WTC11 (cell line): ENCODE data around the gene MMP11. TPM values are rescaled to one million over a fixed set of nuclear protein-coding genes. Genes with fewer than 3 reads are reported as not detected.

Experiments
- ATAC-seq: fragments of 200-7000 bp; cut with Tn5 transposase; 2 replicates; pipeline ENCODE4 v1.10.0; 2021; ENCODE audit warnings: mild to moderate bottlenecking, moderate library complexity
- CTCF ChIA-PET: fragments of 300-600 bp; sonication (Branson Sonifier 250); formaldehyde crosslinking; loops from one replicate; lab custom pipeline; 2021; ENCODE audit warnings: antibody characterized with exemption; lab: Charles Lee
- POLR2A ChIA-PET: fragments of 350-600 bp; sonication (Branson Sonifier 250); formaldehyde crosslinking; loops from one replicate; lab custom pipeline; 2021; ENCODE audit warnings: antibody characterized with exemption; lab: Charles Lee
- DNase-seq: peaks from one replicate; pipeline ENCODE4 v3.0.0; 2021; ENCODE audit warnings: low spot score
- H3K27ac Mint-ChIP-seq: 2 replicates; pipeline ENCODE4 v1.8.0; 2021; ENCODE audit warnings: mixed read lengths
- H3K27me3 Mint-ChIP-seq: 2 replicates; pipeline ENCODE4 v1.8.0; 2021; ENCODE audit warnings: low read depth, mild to moderate bottlenecking, moderate library complexity, mixed read lengths
- H3K36me3 Mint-ChIP-seq: 2 replicates; pipeline ENCODE4 v1.8.0; 2021; ENCODE audit warnings: mixed read lengths
- H3K4me1 Mint-ChIP-seq: 2 replicates; pipeline ENCODE4 v1.8.0; 2022; ENCODE audit warnings: mixed read lengths
- H3K4me3 Mint-ChIP-seq: 2 replicates; pipeline ENCODE4 v1.8.0; 2021; ENCODE audit warnings: mild to moderate bottlenecking, moderate library complexity, mixed read lengths
- H3K9me3 Mint-ChIP-seq: 2 replicates; pipeline ENCODE4 v1.8.0; 2021; ENCODE audit warnings: mixed read lengths
- AFF4 ChIP-seq: sonication (generic); formaldehyde crosslinking; IDR thresholded peaks from 2 replicates; pipeline ENCODE4 v1.8.1; 2023; ENCODE audit warnings: mild to moderate bottlenecking, missing genetic modification reagents, borderline replicate concordance
- ATF1 ChIP-seq: sonication (generic); formaldehyde crosslinking; IDR thresholded peaks from 2 replicates; pipeline ENCODE4 v1.8.1; 2023; ENCODE audit warnings: mild to moderate bottlenecking, moderate library complexity, missing genetic modification reagents
- CDX4 ChIP-seq: fragments of 250-450 bp; sonication (Bioruptor Pico); IDR thresholded peaks from 2 replicates; pipeline ENCODE4 v1.9.0; 2021; ENCODE audit warnings: moderate library complexity, mild to moderate bottlenecking, inconsistent platforms, borderline replicate concordance
- CREM ChIP-seq: sonication (generic); formaldehyde crosslinking; IDR thresholded peaks from 2 replicates; pipeline ENCODE4 v1.8.1; 2022; ENCODE audit warnings: mild to moderate bottlenecking, missing genetic modification reagents, moderate library complexity
- E2F4 ChIP-seq: sonication (generic); formaldehyde crosslinking; IDR thresholded peaks from 2 replicates; pipeline ENCODE4 v1.8.1; 2022; ENCODE audit warnings: low read depth, mild to moderate bottlenecking, moderate library complexity, missing genetic modification reagents, borderline replicate concordance
- EMX1 ChIP-seq: fragments of 250-450 bp; sonication (Bioruptor Pico); IDR thresholded peaks from 2 replicates; pipeline ENCODE4 v1.8.0; 2021; ENCODE audit warnings: mild to moderate bottlenecking
- FOXK1 ChIP-seq: sonication (generic); formaldehyde crosslinking; IDR thresholded peaks from 2 replicates; pipeline ENCODE4 v1.8.0; 2022; ENCODE audit warnings: mild to moderate bottlenecking, moderate library complexity, missing genetic modification reagents
- FOXP1 ChIP-seq: sonication (generic); formaldehyde crosslinking; IDR thresholded peaks from 2 replicates; pipeline ENCODE4 v1.8.0; 2022; ENCODE audit warnings: missing genetic modification reagents, mild to moderate bottlenecking, moderate library complexity, borderline replicate concordance
- FOXP4 ChIP-seq: sonication (generic); formaldehyde crosslinking; IDR thresholded peaks from 2 replicates; pipeline ENCODE4 v1.8.0; 2022; ENCODE audit warnings: mild to moderate bottlenecking, missing genetic modification reagents
- MYBL2 ChIP-seq: sonication (generic); formaldehyde crosslinking; IDR thresholded peaks from 2 replicates; pipeline ENCODE4 v1.8.1; 2023; ENCODE audit warnings: mild to moderate bottlenecking, moderate library complexity, missing genetic modification reagents
- NFYB ChIP-seq: sonication (generic); formaldehyde crosslinking; conservative IDR thresholded peaks from 2 replicates; pipeline ENCODE4 v1.8.0; 2022; ENCODE audit warnings: low read depth, missing genetic modification reagents
- NR1H2 ChIP-seq: sonication (generic); formaldehyde crosslinking; IDR thresholded peaks from 2 replicates; pipeline ENCODE4 v1.9.0; 2021; ENCODE audit warnings: mild to moderate bottlenecking, moderate library complexity, missing genetic modification reagents
- OVOL2 ChIP-seq: fragments of 250-450 bp; sonication (Bioruptor Pico); IDR thresholded peaks from 2 replicates; pipeline ENCODE4 v1.9.0; 2021; ENCODE audit warnings: mild to moderate bottlenecking, borderline replicate concordance
- SMAD3 ChIP-seq: sonication (generic); formaldehyde crosslinking; IDR thresholded peaks from 2 replicates; pipeline ENCODE4 v1.8.0; 2022; ENCODE audit warnings: missing genetic modification reagents, mild to moderate bottlenecking, borderline replicate concordance
- SMAD4 ChIP-seq: sonication (generic); formaldehyde crosslinking; IDR thresholded peaks from 2 replicates; pipeline ENCODE4 v1.8.0; 2022; ENCODE audit warnings: mild to moderate bottlenecking, missing genetic modification reagents
- STAT6 ChIP-seq: sonication (generic); formaldehyde crosslinking; conservative IDR thresholded peaks from 2 replicates; pipeline ENCODE4 v1.8.1; 2023; ENCODE audit warnings: mild to moderate bottlenecking, low read depth, missing genetic modification reagents, moderate library complexity
- TCF7 ChIP-seq: sonication (generic); formaldehyde crosslinking; IDR thresholded peaks from 2 replicates; pipeline ENCODE4 v1.8.0; 2022; ENCODE audit warnings: mild to moderate bottlenecking, low read depth, missing genetic modification reagents, moderate library complexity
- TEAD1 ChIP-seq: sonication (generic); formaldehyde crosslinking; IDR thresholded peaks from 2 replicates; pipeline ENCODE4 v1.8.0; 2022; ENCODE audit warnings: mild to moderate bottlenecking, missing genetic modification reagents
- USF2 ChIP-seq: sonication (generic); formaldehyde crosslinking; IDR thresholded peaks from 2 replicates; pipeline ENCODE4 v1.8.1; 2023; ENCODE audit warnings: mild to moderate bottlenecking, missing genetic modification reagents, moderate library complexity
- ZNF121 ChIP-seq: sonication (generic); formaldehyde crosslinking; IDR thresholded peaks from 2 replicates; pipeline ENCODE4 v1.8.0; 2023; ENCODE audit warnings: missing genetic modification reagents
- ZNF232 ChIP-seq: sonication (generic); formaldehyde crosslinking; IDR thresholded peaks from 2 replicates; pipeline ENCODE4 v1.8.0; 2022; ENCODE audit warnings: mild to moderate bottlenecking, missing genetic modification reagents
- ZNF396 ChIP-seq: fragments of 250-450 bp; sonication (Bioruptor Pico); IDR thresholded peaks from 2 replicates; pipeline ENCODE4 v1.8.0; 2021; ENCODE audit warnings: mild to moderate bottlenecking, moderate library complexity, borderline replicate concordance
- ZNF671 ChIP-seq: fragments of 250-450 bp; sonication (Bioruptor Pico); IDR thresholded peaks from 2 replicates; pipeline ENCODE4 v1.8.0; 2021; ENCODE audit warnings: mild to moderate bottlenecking
- total RNA-seq: library from RNA; stranded (reverse); gene quantifications from 3 replicates; pipeline ENCODE4 v1.2.3, GENCODE V29; 2021

The MMP11 gene
- total RNA-seq, 1 experiment from 2014 or later = 16.5 TPM

GRCh38 chr22:23753385-23753784, 19.3 kb upstream of the MMP11 start:
- H3K27me3 Mint-ChIP-seq = no peaks in the 10 kb centered on the region; the same call in 1 of the 2 replicates
- ATAC-seq = no peak
- POLR2A ChIA-PET = no interaction called here
- no peak overlapping the region for H3K27ac Mint-ChIP-seq
- CTCF ChIA-PET = interaction anchor here (1.2 kb wide), 1 partner anchor 96 kb away, joined by 4 read pairs; no protein-coding TSS in a partner anchor
- TF ChIP-seq SMAD3 (CRISPR knock-in tag) (no peak), SMAD4 (CRISPR knock-in tag) (no peak), E2F4 (no peak), CDX4 (CRISPR knock-in tag) (no peak), FOXP4 (no peak), EMX1 (no peak), CREM (no peak), FOXP1 (no peak), ATF1 (CRISPR knock-in tag) (no peak), TCF7 (no peak), MYBL2 (CRISPR knock-in tag) (no peak), TEAD1 (no peak), ZNF671 (CRISPR knock-in tag) (no peak), USF2 (CRISPR knock-in tag) (no peak), OVOL2 (CRISPR knock-in tag) (no peak), ZNF396 (CRISPR knock-in tag) (no peak), NR1H2 (CRISPR knock-in tag) (no peak)
- DNase-seq = no peak
- no peaks in the 10 kb centered on the region for H3K9me3 Mint-ChIP-seq
- peaks cover 28% of the 10 kb centered on the region for H3K4me1 Mint-ChIP-seq
- no peak overlapping the region for H3K4me3 Mint-ChIP-seq
- no peaks in the 10 kb centered on the region for H3K36me3 Mint-ChIP-seq

- ATAC-seq = 0 out of 2 replicates have a peak, but pooled peaks have one; percentile 4
- Mint-ChIP-seq H3K9me3 (no peaks in the 10 kb centered on the region), H3K4me3 (no peak within 1 kb of the TSS), H3K4me1 (peaks cover 28% of the 10 kb centered on the region), H3K36me3 (no peaks in the 10 kb centered on the region), H3K27me3 (no peaks in the 10 kb centered on the region; the same call in 1 of the 2 replicates), H3K27ac (no peak within 1 kb of the TSS)
- CTCF ChIA-PET = no interaction called here
- peak; percentile 29 for DNase-seq
- POLR2A ChIA-PET = no interaction called here
- TF ChIP-seq FOXK1 (CRISPR knock-in tag) (no peak), STAT6 (no peak), AFF4 (CRISPR knock-in tag) (no peak), ZNF396 (CRISPR knock-in tag) (no peak), ZNF232 (CRISPR knock-in tag) (no peak), NFYB (CRISPR knock-in tag) (no peak), ZNF121 (CRISPR knock-in tag) (no peak)
Observed at GRCh38 chr22:23754220-23754919, 18.3 kb upstream of the MMP11 start, which contains the start of gene VPREB3. TSS of gene VPREB3 (minus strand) at chr22:23754425. CDS start at chr22:23754363, 62 bp downstream.
